Stimulated activated naive CD8-positive, alpha-beta T cell treated with anti-CD3 and anti-CD28 coated beads, Interleukin-15, amount 100 ng/mL, for 72 hours (primary cell): ENCODE results near the gene SMIM24.
"Not testable (repeated sequence)": the region's sequence is repeated elsewhere in the genome, so short reads cannot be mapped to it uniquely, and the experiment has no call there.

Experiments
- ATAC-seq: fragments of 150-1000 bp; cut with Tn5 transposase; 2 replicates; pipeline ENCODE4 v1.10.0; 2021; ENCODE audit warnings: mild to moderate bottlenecking, moderate library complexity
- DNase-seq, 2 donors: peaks; one replicate each; pipeline ENCODE4 v3.0.0; 2021 to 2022
- H3K27ac Mint-ChIP-seq, 2 donors: one replicate each; pipeline ENCODE4 v1.8.0; 2022; ENCODE audit warnings: mild to moderate bottlenecking in 2 of 2, mixed read lengths in 2 of 2, moderate library complexity in 2 of 2
- H3K27me3 Mint-ChIP-seq: one replicate; pipeline ENCODE4 v1.8.0; 2022; ENCODE audit warnings: mixed read lengths
- H3K4me1 Mint-ChIP-seq: one replicate; pipeline ENCODE4 v1.8.0; 2022; ENCODE audit warnings: mild to moderate bottlenecking, mixed read lengths
- H3K4me3 Mint-ChIP-seq, 2 donors: one replicate each; pipeline ENCODE4 v1.8.0; 2022; ENCODE audit warnings: mild to moderate bottlenecking in 2 of 2, mixed read lengths in 2 of 2, moderate library complexity in 1 of 2
- H3K9me3 Mint-ChIP-seq, 2 donors: one replicate each; pipeline ENCODE4 v1.8.0; 2022; ENCODE audit warnings: mixed read lengths in 2 of 2

Gene SMIM24

DNA sequence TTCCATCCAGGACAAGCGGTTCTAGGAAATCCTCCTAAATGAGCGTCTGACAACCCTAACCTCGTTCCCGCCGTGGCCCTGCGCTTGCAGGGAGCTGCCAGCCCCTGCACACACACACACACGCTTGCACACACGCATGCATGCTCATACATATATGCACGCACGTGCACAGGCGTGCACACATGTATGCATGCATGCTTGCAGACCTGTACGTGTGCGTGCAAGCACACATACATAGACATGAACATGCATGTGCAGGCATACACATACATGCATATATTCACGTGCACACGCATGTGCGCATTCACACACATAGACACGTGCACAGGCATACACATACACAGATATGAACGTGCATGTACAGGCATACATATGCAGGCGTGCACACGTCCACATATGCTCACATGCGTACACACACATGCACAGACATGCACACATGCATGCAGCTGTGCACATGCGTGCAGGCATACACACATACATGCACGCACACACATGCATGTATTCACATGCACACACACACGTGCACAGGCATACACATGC lies 35.6 kb downstream of the SMIM24 start:
- no peak for DNase-seq
- no peak overlapping the region for H3K4me3 Mint-ChIP-seq
- no peak for ATAC-seq
- peaks cover 13% of the 10 kb centered on the region for H3K4me1 Mint-ChIP-seq
- no peaks in the 10 kb centered on the region for H3K9me3 Mint-ChIP-seq
- no peaks in the 10 kb centered on the region for H3K27me3 Mint-ChIP-seq
- no peak overlapping the region for H3K27ac Mint-ChIP-seq

DNA sequence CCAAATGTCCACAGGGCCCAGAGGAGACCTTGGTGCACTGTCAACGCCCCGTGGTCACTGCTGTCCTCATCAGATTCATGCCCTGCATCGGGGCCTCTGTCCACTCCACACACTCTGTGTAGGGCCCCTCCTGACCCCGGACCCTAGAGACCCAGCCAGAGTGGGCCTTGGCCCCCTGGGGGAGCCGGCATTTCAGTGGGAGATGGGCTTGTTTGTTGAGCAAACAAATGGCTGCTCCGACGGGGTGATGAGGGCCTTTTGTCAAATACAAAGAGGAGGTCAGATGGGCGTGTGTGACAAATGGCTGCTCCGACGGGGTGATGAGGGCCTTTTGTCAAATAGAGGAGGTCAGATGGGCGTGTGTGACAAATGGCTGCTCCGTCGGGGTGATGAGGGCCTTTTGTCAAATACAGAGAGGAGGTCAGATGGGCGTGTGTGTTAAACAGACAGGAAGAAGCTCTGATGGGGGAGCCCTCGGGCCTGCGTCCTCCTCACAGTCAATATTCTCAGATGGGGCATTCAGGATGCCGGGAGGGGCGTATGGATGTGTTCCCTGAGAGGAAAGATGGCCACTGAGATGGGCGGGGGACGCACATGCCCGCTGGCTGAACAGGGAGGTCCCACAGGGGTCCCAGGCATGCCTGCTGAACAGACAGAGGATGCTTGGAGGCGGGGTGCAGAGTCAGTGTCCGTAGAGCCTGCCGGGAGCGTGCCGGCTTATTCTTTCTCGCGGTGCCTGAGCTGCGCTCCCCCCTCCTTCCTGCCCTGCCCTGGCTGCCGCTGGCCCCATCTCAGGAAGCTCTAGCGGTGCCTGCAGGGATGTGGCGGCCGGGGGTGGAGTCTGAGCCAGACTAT lies 36.3 kb downstream of the SMIM24 start:
- no peaks in the 10 kb centered on the region for H3K9me3 Mint-ChIP-seq
- H3K27me3 Mint-ChIP-seq = no peaks in the 10 kb centered on the region
- peaks cover 14% of the 10 kb centered on the region for H3K4me1 Mint-ChIP-seq
- H3K27ac Mint-ChIP-seq = peak overlapping the region in 1 of 2 donors; percentile 87
- no peak for DNase-seq
- no peak overlapping the region for H3K4me3 Mint-ChIP-seq
- ATAC-seq = no peak

DNA sequence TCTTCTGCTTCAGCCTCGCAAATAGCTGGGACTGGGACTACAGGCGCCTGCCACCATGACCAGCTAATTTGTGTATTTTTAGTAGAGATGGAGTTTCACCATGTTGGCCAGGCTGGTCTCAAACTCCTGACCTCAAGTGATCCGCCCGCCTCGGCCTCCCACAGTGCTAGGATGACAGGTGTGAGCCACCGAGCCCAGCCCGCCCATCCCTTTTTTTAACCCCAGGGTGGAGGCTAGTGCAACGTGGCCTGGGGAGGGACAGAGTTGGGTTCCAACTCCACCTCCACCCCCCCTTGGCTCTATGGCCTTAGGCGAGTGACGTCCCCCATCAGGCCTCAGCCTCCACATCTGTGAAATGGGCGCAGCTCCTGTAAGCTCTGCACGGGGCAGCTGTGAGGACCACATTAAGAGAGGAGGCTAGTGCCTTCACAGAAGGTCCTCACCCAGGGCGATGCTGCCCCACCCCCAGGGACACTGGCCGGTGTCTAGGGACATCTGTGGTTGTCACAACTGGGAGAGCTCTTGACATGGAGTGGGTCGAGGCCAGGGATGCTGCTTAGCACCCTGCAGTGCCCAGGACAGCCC lies 37.7 kb downstream of the SMIM24 start:
- no peak for ATAC-seq
- peaks cover 14% of the 10 kb centered on the region for H3K4me1 Mint-ChIP-seq
- no peak for DNase-seq
- no peak overlapping the region for H3K27ac Mint-ChIP-seq
- H3K9me3 Mint-ChIP-seq = no peaks in the 10 kb centered on the region
- H3K4me3 Mint-ChIP-seq = no peak overlapping the region
- no peaks in the 10 kb centered on the region for H3K27me3 Mint-ChIP-seq

DNA sequence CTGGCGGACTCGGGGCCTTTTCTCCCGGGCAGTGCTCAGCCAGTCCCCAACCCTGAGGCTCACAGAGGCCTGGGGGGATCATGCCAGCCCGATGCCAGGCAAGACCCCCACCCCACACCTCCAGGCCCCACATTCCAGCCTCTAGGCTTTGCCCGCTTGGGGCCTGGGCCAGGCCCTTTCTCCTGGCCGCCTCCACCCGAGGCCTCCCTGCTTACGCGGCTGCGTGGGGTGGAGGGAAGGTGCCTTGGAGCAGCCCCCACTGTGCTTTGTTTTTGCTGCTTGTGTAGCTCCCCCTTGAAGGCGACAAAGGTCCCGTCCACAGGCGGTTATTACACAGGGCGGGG lies 38.4 kb downstream of the SMIM24 start:
- Mint-ChIP-seq H3K9me3 (no peaks in the 10 kb centered on the region), H3K4me1 (peaks cover 14% of the 10 kb centered on the region), H3K27me3 (no peaks in the 10 kb centered on the region), H3K4me3 (no peak overlapping the region), H3K27ac (no peak overlapping the region)
- no peak for ATAC-seq
- no peak for DNase-seq

DNA sequence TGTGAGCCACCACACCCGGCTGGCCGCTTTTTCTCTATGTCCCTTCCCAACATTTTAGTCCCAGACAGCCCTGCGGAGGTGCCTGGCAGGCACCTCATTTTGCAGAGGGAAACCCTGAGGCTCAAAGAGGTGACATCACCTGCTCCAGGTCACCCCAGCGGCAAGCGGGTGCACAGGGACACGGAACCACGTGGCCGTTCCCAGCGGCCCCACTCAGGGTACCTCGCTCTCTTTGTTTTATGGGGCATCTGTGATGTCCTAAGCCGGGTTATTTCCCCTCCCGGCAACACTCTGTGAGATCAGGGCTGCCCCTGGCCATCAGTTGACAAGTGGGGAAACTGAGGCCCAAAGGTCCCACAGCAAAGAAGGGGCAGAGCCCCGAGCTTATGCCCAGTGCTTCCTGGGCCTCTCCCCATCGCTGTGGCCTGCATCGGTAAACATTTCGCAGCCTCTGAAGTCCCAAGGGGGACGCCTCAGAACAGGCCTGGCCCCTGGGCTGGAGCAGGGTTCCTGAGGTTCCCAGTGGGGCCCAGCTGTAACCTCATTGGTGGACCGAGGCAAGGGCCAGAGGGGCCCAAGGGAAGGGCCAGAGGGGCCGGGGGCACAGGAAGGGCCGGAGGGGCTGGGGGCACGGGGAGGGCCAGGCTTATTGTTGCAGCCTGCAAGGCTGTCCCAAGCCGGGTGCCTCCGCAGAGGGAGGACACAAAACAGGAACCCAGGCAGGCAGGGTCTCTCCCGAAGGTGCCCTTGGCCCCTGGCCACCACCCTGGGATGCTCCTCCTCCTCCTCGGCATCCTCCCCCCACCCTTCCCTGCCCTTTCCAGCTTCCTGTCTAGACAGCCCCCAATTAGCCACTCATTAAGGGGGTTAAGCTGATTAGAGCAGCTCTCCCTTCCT lies 39.0 kb downstream of the SMIM24 start:
- DNase-seq (no peak), ATAC-seq (no peak)
- Mint-ChIP-seq H3K9me3 (no peaks in the 10 kb centered on the region), H3K4me1 (peaks cover 14% of the 10 kb centered on the region), H3K27me3 (no peaks in the 10 kb centered on the region), H3K4me3 (no peak overlapping the region), H3K27ac (no peak overlapping the region)

DNA sequence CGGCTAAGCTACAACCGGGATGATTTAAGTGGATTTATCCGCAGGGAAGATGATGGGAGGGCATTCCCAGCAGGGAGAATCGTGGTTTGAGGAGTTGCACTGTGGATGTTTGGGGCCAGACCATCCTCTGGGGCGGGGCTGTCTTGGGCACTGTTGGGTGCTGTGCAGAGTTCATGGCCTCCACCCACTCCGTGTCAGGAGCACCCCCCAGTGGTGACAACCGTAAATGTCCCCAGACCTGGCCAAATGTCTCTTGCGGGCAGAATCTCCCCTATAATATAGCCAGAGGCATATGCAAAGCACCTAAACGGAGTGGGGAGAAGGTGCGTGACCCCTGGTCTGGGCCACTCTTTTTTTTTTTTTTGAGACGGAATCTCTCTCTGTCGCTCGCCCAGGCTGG lies 40.2 kb downstream of the SMIM24 start:
- peak; percentile 42 for ATAC-seq
- Mint-ChIP-seq H3K27ac (peak overlapping the region in 1 of 2 donors; percentile 63), H3K9me3 (no peaks in the 10 kb centered on the region), H3K27me3 (no peaks in the 10 kb centered on the region), H3K4me1 (peaks cover 23% of the 10 kb centered on the region), H3K4me3 (no peak overlapping the region)
- peak; percentile 48 to 57 for DNase-seq

DNA sequence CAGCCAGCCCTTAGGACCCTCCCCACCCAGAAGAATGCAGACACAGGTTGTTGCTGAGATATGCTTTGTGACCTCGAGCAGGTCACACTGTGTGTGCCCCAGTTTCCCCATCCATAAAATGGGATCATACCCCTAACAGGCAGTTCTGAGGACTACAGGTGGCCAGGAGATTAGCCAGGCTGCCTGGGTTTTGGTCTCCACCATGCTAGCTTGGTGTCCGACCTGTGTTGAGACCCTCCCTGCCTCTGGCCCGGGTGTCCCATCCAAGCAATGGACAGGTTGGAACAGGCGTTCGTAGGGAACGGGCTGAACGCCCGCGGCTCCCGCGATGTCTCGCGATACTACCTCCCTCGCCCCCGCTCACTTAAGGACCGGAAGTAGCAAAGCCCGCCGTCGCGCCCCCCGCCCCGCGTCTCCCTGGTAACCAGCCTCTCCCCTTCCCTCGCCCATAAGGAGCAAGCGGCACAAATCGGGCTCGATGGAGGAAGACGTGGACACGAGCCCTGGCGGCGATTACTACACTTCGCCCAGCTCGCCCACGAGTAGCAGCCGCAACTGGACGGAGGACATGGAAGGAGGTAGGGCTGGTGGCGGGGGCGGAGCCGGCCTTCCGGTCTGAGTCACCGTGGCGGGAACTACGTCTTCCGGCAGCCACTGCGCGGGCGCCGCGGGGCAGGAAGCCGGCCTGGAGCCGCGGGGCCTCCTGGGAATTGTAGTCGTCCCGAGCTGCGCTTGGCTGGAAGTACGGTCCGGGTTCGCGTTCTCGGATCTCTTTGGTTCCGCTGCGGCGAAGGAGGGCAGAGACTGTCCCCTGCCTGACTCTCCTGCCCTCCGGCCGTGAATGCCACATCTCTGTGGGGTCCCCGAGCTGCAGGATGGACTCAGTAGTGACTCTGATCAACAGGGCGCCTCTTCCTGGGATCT lies 45.4 kb downstream of the SMIM24 start:
- Mint-ChIP-seq H3K27ac (peak overlapping the region; percentile 99 to 100), H3K4me3 (peak overlapping the region; percentile 88 to 98), H3K9me3 (peaks cover 0 to 13% of the 10 kb centered on the region in 2 donors), H3K27me3 (no peaks in the 10 kb centered on the region), H3K4me1 (peaks cover 24% of the 10 kb centered on the region)
- ATAC-seq = peak; percentile 96
- peak; percentile 97 to 98 for DNase-seq

DNA sequence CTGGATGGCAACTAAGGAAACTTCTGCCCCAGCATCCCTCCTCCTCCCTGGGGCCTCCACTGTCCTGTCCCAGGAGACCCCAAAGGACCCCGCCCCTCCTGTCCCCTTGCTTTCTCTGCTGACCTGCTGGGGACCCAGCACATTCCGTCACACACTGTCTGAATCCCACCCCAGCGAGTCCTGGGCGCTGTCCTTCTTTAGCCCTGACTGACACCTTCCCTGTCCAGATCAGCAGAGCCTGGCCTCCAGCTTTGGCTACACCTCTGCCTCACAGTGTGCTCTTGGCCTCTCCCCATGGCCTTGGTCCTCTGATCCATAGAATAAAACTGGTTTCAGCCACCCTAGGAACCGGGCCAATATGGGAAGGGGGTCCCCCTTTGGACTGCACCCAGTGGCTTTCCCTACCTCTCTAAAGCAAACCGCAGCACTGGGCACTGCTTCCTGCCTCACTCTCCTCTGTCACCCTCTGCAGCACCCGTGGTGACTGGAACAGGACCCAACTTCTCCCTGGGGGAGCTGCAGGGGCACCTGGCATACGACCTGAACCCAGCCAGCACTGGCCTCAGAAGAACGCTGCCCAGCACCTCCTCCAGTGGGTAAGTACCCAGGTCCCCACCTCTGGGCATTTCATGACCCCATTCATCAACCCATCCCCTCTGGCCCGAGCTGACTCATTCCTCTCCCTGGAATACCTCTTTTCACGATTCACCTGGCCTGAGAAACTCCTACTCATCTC lies 46.4 kb downstream of the SMIM24 start:
- ATAC-seq (no peak), DNase-seq (no peak)
- Mint-ChIP-seq H3K9me3 (peaks cover 0 to 13% of the 10 kb centered on the region in 2 donors), H3K27ac (peak overlapping the region; percentile 99 to 100), H3K27me3 (no peaks in the 10 kb centered on the region), H3K4me1 (peaks cover 21% of the 10 kb centered on the region), H3K4me3 (peak overlapping the region; percentile 88 to 98)

DNA sequence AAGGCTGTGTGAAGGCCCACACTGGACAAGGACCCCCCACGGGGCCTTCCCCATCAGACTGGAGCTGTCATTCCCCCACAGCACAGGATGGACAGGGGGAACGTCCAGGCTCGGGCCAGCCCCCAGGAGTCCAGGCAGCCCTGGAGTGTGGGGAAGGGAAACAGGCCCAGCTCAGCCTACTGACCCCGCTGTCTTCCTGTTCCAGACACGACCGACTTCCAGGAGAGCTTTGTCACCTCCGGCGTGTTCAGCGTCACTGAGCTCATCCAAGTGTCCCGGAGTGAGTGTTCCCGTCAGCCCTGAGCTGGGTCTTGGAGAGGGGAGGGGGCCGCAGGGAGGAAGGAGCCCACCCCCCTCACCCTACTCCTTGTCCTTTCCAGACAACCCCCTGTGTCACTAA lies 47.0 kb downstream of the SMIM24 start:
- Mint-ChIP-seq H3K27ac (peak overlapping the region in 1 of 2 donors; percentile 72), H3K27me3 (no peaks in the 10 kb centered on the region), H3K4me3 (no peak overlapping the region), H3K9me3 (peaks cover 0 to 13% of the 10 kb centered on the region in 2 donors), H3K4me1 (peaks cover 23% of the 10 kb centered on the region)
- ATAC-seq (no peak), DNase-seq (no peak)

DNA sequence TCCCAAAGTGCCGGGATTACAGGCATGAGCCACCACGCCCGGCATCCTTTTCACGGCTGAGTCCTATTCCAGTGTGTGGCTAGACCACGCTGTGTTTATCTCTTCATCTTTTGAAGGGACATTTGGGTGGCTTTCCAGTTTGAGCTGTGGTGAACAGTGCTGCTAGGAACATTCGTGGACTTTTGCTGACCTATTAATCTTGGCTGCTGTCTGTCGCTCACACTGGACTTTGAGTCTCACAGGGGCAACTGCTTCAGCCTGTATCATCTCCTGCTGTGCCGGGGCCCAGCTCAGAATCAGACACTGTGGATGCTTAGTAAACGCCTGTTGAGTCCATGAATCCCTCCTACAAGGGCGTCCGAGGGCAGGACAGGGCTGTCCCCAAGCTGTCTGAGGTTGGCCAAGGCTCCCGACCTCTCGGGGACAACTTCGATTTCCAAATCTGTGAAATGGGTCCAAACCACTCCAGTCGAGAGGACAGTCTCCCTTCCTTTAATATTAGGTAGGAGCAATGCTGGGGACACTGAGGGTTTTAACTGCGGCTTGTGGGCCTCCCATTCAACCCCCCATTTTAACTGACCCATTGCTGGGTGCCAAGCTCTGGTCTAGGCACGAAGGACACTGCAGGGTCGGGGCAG lies 48.4 kb downstream of the SMIM24 start:
- Mint-ChIP-seq H3K4me3 (no peak overlapping the region), H3K4me1 (peaks cover 27% of the 10 kb centered on the region), H3K27me3 (no peaks in the 10 kb centered on the region), H3K9me3 (peaks cover 0 to 13% of the 10 kb centered on the region in 2 donors), H3K27ac (no peak overlapping the region)
- DNase-seq (no peak), ATAC-seq (no peak)

DNA sequence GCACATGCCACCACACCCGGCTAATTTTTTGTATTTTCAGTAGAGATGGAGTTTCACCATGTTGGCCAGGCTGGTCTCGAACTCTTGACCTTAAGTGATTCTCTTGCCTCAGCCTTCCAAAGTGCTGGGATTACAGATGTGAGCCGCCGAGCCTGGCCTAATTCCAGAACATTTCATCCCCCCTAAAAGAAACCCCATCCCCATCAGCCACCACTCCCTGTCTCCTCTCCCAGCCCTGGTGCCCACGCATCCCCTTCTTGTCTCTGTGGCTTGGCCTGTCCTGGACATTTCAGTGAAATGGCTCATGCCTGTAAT lies 50.0 kb downstream of the SMIM24 start:
- DNase-seq, H3K4me3 Mint-ChIP-seq, H3K27me3 Mint-ChIP-seq, H3K27ac Mint-ChIP-seq, ATAC-seq: not testable (repeated sequence)
- Mint-ChIP-seq H3K4me1 (peaks cover 21% of the 10 kb centered on the region), H3K9me3 (peaks cover 0 to 13% of the 10 kb centered on the region in 2 donors)

DNA sequence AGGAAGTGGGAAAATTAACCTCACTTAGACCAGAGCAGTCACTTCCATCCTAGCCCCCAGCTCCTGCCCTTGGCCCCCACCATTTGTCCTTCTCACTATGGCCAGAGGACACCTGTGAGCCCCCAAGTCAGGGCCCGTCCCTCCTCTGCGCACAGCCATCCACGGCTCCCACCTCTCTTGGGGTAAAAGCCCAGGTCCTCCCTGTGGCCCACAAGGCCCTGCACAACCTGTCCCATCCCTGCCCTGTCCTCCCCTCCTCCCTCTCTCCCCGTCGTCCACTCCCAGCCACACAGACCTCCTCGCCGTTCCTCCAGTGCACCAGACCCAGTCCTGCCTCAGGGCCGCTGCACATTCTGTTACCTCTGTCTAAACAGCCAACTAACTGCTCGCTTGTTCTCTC lies 53.9 kb downstream of the SMIM24 start:
- peaks cover 6% of the 10 kb centered on the region for H3K4me1 Mint-ChIP-seq
- no peaks in the 10 kb centered on the region for H3K9me3 Mint-ChIP-seq
- H3K27me3 Mint-ChIP-seq = no peaks in the 10 kb centered on the region
- ATAC-seq (no peak), DNase-seq (no peak)
- no peak overlapping the region for H3K4me3 Mint-ChIP-seq
- H3K27ac Mint-ChIP-seq = no peak overlapping the region
